Right lobe of liver (tissue), 4 donors: ENCODE results near the gene CYB561A3.

Experiments
- POLR2A ChIP-seq: fragments of 450-650 bp; IDR thresholded peaks from one replicate; pipeline ENCODE4 v1.6.1; 2017; ENCODE audit warnings: antibody characterized with exemption, mild to moderate bottlenecking
- TF ChIP-seq, protein P1 (sequence below), 4 donors: fragments of 200-600 bp in 3 of 4; fragments of 450-650 bp in 1 of 4; IDR thresholded peaks; one replicate each; pipeline versions ENCODE4 v1.5.1 to v1.8.0; 2016 to 2022; ENCODE audit warnings: antibody characterized with exemption in 4 of 4, mild to moderate bottlenecking in 2 of 4
- donor health status: DM: no; HTN: no; CAD: no.
- donor health status: DM: no; HTN: no; CAD: no.
- donor health status: DM: no; HTN: yes; CAD: no.

DNA sequence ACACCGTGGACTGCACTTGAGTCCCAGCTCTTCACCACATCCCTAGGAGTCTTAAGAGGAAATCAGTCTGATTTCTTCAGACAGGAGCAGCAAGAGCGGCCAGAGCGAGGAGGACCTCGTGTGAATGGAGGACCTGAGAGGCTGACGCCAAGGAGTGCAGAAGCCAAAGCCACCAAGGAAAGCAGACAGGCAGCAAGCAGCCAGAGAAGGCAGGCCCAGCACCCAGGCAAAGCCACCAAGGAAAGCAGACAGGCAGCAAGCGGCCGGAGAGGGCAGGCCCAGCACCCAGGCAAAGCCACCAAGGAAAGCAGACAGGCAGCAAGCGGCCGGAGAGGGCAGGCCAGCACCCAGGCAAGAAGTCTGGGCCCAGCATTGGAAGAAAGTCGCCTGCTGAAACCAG lies 11.8 kb downstream of the CYB561A3 start:
- TF ChIP-seq, protein P1, sequence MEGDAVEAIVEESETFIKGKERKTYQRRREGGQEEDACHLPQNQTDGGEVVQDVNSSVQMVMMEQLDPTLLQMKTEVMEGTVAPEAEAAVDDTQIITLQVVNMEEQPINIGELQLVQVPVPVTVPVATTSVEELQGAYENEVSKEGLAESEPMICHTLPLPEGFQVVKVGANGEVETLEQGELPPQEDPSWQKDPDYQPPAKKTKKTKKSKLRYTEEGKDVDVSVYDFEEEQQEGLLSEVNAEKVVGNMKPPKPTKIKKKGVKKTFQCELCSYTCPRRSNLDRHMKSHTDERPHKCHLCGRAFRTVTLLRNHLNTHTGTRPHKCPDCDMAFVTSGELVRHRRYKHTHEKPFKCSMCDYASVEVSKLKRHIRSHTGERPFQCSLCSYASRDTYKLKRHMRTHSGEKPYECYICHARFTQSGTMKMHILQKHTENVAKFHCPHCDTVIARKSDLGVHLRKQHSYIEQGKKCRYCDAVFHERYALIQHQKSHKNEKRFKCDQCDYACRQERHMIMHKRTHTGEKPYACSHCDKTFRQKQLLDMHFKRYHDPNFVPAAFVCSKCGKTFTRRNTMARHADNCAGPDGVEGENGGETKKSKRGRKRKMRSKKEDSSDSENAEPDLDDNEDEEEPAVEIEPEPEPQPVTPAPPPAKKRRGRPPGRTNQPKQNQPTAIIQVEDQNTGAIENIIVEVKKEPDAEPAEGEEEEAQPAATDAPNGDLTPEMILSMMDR (IDR thresholded peaks at IDR 0.05): no peak
- no peak for TF ChIP-seq POLR2A
